IPS DF 4.7 (cell line): ENCODE data around the gene ABCC3.
"Not testable (repeated sequence)": the region's sequence is repeated elsewhere in the genome, so short reads cannot be mapped to it uniquely, and the experiment has no call there.

Experiments
- DNase-seq: peaks from one replicate; pipeline ENCODE4 v3.0.0-alpha.2; 2013; ENCODE audit warnings: low spot score; ENCODE audit errors: extremely low read depth

Gene ABCC3

DNA sequence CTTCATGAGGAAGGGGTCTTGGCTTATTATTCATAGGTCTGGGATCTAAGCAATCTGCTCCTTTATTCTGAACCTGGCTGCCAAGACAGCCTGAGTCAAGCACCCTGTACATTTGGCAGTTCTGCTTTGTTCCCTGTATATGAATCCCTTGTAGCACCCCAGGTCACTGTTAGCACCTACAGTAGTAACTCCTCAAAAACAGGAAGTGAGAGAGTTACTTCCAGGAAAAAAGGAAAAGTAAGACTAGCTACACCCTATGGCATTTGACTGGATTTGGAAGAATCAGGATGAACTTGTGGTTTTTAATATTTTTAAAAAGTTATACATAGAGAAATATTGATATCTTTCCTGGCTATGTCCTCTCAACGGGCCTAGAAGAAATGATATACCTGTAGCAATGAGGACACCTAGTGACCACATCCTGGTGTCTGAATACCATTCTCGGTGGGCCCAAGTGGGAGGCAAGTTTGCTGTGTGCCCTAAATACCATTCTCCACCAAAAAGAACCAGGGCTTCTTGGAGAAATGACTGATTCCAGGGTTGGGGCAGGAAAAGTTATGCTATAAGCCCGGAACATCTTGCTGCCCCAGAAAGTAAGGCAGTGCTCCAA lies 63.1 kb downstream of the ABCC3 start:
- DNase-seq = no peak

DNA sequence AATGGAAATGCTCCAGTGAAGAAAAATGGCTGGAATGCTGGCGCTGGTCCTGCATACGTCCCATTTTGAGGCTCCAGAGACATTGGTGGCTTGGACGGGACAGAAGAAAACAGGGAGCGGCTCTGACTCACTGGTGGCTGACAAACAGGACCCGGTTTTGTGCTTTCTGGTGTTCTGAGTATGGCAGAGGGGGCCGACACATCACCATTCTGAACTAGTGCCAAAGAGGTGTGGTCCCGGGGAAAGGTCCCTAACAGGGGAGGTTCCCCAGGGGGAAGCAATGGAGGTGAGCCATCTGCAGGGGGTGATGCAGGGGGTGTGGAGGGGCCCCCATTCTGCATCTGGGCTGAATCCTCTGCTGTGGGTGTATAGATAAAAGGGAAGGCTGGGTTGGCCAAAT lies 64.7 kb downstream of the ABCC3 start:
- DNase-seq = no peak

DNA sequence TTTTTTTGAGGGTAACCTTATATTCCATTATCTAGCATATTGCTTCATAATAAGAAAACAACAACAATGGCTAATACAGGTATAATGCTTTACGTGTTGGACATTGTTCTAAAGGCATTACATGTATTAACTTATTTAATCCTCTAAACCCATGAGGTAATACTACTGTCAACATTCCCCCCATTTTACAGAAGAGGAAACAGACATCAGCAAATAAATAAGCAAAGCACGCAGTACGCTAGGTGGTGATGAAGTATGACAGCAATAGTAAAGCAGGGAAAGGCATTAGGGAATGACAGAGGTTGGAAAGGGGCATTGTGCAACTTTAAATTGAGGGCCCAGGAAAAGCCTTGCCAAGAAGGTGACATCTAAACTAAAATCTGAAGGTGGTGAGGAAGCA lies 68.5 kb downstream of the ABCC3 start:
- DNase-seq = no peak

DNA sequence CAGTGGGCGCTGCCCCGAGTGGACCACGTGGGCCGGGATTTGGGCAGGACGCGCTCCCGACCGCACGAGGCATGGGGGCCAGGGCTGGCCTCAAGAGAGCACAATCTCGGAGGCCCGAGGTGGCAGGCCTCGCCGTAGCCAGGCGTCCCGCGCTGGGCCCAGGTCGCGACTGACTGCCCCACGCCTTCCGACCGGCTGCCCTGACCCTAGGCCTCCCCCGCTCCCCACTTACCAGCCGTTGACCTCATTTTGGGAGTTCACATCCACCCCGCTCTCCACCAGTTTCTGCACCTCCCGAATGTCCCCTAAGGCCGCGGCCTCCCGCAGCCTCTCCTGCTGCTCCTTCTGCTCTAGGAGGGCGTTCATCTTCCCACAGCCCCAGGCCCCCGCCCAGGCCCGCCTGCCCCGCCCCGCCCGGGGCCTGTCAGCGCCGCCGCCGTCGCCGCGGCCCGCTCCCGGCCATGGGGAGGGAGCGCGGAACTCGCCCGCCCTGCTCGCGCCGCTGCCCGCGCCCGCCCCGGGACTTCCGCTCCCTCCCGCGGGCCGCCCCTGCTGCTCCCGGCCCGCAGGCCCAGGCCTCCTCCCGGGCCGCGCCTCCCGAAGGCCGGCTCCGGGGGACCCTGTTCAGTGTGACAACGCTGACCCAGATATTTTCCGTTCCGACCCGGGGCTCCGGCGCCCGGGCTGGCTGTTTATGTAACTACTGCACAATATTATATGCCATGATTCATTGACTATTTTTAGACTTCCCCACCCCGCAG lies 72.8 kb downstream of the ABCC3 start, which contains the start of gene ANKRD40:
TSS of gene ANKRD40 (minus strand) at position 626 of the 761 bp plus-strand sequence. CDS start at position 366, 260 bp downstream.
- DNase-seq = no peak

DNA sequence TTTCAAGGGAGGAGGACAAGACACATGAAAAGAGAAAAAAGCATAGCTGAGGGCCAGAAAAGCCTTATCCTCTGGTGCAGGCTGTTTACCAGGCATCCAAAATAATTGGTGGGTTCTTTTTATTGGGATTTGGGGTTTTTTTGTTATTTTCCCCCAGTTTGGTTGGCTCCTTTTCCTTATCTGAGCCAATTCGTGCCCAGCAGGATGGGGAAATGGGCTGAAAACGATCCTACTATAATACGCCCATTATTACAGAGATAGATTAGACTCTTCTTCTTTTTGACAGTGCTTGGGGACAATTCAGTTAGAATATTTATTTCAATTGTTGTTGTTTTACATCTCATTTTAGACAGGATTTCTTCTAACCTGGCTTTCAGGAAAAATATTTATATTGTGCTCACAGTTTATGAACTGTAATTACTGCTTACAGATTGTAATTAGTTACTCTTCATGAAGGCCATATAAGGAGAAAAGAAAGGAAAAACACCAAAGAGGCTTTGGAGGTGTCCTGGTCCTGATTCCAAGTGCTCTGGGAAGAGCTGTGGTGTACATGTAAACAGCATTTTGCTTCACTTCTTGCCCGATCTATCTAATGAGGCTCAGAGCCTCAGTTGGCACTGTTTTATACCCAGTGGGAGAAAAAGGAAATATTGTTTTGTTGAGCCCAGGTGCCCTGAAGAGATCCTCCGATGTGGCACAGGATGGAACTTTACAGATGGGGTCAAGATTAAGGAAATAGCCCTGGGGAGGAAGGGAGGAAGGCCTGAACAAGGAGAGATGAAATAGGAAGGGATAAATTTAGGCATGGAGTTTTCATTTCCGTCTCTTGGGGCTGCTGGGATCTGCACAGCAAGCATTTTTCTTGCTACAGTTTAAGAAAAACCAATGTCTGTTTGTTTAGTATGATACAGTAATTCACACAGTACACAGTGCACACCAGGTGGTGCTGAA lies 73.6 kb downstream of the ABCC3 start:
- DNase-seq = no peak

DNA sequence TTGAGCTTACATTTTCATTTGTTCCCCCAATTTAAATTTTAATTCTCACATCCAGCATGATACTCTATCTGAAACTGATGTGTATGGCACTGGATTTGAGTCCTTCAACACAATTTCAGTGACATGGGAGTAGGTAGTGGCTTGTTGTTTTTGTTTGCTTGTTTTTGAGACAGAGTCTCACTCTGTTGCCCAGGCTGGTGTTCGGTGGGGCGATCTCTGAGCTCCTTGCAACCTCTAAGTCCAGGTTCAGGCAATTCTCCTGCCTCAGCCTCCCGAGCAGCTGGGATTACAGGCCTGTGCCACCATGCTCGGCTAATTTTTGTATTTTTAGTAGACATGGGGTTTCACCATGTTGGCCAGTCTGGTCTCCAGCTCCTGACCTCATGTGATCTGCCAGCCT lies 74.4 kb downstream of the ABCC3 start:
- DNase-seq = not testable (repeated sequence)

DNA sequence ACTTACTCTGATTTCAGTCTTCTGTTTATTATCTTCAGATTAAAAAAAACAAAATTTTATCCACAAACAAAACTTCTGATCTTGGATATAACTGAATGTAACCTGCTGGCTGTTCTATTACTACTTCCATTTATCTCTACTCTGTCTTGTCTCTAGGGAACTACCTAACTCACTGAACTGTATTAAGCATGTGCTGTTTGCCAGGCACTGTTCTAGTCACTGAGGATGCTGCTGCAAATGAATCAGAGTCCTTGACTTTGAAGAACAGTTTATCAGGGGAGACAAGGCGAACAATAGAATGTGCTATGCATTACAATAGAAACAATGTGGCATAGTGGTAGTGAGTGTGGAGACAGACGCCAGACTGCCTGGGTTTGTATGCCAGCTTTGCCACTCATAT lies 75.3 kb downstream of the ABCC3 start:
- no peak for DNase-seq

DNA sequence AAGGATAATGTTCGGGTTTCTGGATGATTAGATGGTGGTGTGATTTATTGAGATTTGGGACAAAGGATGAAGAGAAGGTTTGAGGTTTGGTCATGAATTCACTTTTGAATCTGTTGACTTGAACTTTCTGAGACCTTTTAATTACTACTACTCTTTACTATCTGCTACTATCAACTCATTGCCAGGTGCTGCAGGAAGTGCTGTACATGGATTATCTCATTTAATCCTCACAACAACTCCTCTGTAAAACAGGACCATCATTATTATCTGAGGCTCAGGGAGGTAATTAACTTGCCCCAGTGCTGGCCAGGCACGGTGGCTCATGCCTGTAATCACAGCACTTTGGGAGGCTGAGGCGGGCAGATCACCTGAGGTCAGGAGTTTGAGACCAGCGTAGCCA lies 76.0 kb downstream of the ABCC3 start:
- no peak for DNase-seq

DNA sequence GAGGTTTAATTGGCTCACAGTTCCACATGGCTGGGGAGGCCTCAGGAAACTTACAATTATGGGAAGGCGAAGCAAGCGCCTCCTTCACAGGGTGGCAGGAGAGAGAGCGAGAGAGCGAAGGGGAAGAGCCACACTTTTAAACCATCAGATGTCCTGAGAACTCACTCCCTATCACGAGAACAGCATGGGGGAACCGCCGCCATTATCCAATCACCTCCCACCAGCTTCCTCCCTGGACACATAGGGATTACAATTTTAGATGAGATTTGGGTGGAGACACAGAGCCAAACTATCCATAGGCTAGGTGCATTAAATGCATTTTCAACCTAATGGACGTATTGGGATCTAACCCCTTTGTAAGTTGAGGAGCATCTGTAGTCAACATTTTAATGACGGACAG lies 78.0 kb downstream of the ABCC3 start:
- no peak for DNase-seq

DNA sequence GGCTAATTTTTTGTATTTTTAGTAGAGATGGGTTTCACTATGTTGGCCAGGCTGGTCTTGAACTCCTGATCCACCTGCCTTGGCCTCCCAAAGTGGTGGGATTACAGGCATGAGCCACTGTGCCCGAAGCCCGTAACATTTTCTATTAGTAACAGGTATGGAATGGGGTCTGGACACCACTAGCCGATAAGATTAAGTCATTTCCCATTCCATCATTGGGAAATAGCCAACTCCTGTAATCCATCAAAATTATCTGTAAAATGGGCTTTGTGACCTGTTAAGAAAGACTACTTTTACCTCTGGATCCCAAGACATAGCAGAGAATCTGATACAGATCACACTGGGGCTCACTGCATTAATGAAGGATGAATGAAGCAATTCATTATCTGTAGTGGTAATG lies 80.8 kb downstream of the ABCC3 start:
- no peak for DNase-seq

DNA sequence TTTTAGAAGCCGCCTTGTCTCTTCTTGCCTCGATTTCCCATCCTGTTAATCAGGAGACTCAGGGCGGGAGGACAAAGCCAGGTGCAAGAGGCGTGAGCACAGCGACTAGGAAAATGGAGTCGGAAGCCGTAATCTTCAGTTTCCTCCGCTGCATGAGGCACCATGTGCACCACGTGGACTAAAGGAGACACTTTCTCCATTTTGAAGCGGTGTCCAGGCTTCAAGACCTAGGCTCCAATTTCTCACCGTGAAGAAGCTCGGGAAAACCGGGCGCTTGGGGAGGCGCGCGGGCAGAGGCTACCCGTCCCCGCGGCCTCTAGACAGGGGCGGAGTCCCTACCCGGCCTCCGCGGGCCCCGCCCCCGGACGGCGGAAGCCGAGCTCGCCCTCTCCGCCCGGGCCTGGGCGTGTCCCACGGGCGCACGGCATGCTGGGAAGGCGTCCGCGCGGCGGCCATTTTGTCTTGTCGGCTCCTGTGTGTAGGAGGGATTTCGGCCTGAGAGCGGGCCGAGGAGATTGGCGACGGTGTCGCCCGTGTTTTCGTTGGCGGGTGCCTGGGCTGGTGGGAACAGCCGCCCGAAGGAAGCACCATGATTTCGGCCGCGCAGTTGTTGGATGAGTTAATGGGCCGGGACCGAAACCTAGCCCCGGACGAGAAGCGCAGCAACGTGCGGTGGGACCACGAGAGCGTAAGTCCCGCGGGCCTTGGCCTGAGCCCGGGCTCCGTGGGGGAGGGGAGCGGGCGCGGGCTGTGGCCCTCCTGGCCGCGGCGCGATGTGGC lies 84.7 kb downstream of the ABCC3 start, which contains the start of gene LUC7L3:
TSS of gene LUC7L3 (plus strand) at position 460 of the 780 bp plus-strand sequence. CDS start at position 590, 130 bp downstream.
- no peak for DNase-seq

DNA sequence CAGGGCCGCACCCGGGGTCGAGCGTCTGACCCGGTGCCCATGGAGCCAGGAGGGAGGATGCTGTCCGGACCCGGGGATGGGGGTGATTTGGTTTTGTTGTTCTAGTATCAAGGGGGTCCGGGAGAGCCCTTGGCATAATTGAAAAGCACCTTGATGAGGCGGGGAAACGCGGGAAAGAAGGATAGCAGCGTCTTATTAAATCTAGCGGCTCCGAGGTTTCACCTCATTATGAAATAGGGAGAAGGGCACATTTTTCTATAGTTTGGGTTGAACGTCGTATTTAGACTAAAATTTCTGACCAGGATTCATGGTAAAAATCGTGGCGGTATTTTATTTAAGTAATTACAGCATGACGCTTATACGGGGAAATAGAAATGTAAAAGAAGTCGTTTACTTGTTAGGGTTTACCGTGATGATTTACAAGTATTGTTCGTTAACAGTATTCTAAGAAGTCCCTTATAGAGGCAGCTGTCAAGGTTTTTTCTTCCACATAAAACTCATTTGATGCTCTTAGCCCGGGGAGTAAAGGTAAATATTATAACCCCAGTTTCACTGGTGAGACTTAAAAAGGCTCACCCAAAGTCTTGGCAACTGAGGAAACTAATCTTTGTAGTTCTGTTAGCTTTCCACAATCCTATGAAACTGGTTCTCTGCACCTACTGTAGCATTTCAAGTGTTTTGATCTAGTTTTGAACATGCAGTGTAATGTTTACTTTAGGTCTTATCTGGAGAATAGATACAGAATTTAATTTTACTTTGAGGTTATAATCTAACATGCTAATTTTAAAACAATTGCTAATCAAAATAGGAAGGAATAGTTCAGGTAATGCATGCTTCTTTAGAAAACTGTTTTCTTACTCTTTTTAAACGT lies 85.5 kb downstream of the ABCC3 start:
- DNase-seq = no peak

DNA sequence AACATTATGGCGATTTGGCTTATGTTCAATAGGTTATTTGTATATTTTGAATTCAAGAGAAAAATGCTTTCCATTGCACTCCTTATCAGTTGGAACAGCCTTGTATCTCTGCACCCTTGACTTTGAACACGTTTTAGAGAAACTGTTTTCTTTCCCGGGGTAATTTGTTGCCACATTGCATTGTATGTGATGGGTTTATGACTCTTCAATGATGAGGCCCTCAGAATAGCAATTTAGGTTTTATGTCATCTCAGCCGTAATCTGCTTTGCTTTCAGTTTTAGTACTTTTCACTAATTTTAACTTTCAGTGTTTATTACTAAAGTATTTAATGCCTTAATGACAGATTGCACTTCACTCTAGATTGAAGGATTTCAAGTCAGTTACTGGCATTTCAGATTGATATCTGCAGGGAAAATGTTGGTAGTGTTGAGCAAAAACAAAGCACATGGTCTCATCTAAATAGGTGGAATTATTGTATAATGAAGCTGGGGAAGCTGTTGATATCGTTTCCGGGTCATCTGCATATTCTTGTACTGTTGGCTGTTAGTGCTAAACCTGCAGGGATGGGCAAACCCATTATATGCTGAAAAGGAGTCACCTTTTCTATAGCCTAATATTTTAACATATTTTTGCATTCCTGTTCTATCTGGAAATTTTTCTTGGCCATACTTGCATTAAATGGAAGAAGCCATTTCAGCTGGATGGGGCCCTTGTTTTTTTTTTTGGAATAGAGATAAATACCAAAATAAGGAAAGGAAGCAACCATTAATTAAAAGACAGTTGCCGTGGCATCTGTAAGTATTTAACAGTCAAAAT lies 86.7 kb downstream of the ABCC3 start:
- DNase-seq = no peak

DNA sequence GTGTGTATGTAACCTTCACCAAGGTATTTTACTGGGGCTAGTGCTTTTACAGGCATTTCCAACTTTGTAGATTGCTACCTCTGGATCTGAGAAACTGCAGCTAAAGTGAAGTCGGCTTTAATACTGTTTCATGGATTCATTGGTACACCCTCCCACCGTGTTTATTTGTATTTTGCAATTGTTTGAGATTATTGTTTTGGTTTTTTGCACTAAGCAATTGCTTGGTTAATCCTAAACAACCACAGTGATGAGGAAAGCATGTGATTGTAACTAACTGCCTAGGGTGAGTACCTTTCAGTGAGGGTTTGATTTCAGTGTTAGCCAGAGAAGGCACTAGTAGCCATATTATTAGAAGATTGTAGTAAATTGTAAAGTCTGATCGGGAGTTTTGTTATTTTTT lies 88.1 kb downstream of the ABCC3 start:
- no peak for DNase-seq

DNA sequence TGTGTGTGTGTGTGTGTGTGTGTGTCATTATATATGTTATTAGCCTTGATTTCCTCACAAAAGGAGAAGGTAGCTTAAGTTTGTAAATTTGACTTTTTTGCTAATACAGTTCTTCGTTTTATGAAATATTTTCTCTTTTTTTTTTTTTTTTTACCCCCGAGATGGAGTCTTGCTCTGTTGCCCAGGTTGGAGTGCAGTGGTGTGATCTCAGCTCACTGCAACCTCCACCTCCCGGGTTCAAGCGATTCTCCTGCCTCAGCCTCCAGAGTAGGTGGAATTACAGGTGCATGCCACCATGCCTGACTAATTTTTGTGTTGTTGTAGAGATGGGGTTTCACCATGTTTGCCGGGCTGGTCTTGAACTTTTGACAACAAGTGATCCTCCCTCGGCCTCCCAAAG lies 89.9 kb downstream of the ABCC3 start:
- not testable (repeated sequence) for DNase-seq

DNA sequence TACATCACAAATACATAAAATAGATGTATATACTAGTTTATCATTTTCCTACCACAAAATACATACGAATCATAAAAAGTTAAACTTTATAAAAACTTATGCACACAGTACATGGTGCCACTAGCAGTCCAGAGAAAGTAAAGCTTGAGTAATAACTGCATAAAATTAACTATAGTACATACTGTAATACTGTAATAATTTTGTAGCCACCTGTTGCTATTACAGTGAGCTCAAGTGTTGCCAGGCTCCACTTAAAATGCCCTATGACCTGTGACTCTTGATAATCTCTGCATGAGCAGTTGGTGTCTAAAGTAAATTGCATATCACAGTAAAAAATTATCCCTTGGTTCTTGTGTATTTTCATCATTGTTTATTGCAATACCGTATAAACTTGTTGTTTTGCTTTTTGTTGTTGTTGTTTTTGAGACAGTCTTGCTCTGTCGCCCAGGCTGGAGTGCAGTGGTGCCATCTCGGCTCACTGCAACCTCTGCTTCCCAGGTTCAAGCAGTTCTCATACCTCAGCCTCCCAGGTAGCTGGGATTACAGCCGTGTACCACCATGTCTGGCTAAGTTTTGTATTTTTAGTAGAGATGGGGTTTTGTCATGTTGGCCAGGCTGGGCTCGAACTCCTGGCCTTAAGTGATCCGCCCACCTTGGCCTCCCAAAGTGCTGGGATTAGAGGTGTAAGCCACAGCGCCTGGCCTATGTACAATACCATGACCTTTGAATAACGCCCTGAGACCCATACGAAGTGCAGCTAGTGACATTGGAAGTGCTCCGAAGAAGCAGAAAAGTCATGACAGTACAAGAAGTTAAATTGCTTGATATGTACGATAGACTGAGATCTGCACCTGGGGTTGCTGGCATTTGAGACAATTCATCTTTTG lies 91.3 kb downstream of the ABCC3 start:
- no peak for DNase-seq

DNA sequence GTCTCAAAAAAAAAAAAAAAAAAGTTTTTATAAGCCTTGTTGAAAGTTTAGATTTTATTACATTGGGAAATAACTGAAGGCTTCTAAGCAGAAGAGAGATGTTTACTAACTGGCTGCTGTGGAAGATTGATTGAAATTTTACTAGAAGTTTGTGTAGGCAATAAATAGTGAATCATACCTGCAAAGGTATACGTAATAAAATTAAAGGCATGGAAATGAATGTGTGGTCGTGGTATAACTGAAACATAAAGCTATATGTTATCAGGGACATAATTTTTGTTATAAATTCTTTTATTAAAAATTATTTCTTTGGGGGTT lies 93.4 kb downstream of the ABCC3 start:
- DNase-seq = no peak
